HUES6 (cell line): ENCODE data around the gene NUB1.
A peak's percentile ranks its signal among the peaks of the same experiment; 100 is the strongest.

ENCODE experiments used
- H3K27ac ChIP-seq: 2 replicates; pipeline ENCODE4 v1.7.0; 2013; ENCODE audit warnings: low read depth, mild to moderate bottlenecking, low read length, inconsistent platforms
- H3K27me3 ChIP-seq: 2 replicates; pipeline ENCODE4 v1.6.1; 2013; ENCODE audit warnings: low read length; ENCODE audit not compliant: control insufficient read depth, insufficient read depth
- H3K36me3 ChIP-seq: 2 replicates; pipeline ENCODE4 v1.6.1; 2013; ENCODE audit warnings: low read length; ENCODE audit not compliant: control insufficient read depth, insufficient read depth
- H3K4me1 ChIP-seq: 2 replicates; pipeline ENCODE4 v1.6.1; 2013; ENCODE audit warnings: low read length; ENCODE audit not compliant: control insufficient read depth, insufficient read depth
- H3K4me3 ChIP-seq: 2 replicates; pipeline ENCODE4 v1.5.1; 2013; ENCODE audit warnings: low read depth, low read length
- H3K9ac ChIP-seq: one replicate; pipeline ENCODE4 v1.6.1; 2013; ENCODE audit warnings: mild to moderate bottlenecking, low read length
- H3K9me3 ChIP-seq: 2 replicates; pipeline ENCODE4 v1.6.1; 2013; ENCODE audit warnings: low read depth, low read length; ENCODE audit not compliant: control insufficient read depth, insufficient read depth

Gene NUB1

GRCh38 chr7:151399906-151400305, 58.3 kb downstream of the NUB1 start:
- Histone ChIP-seq H3K27me3 (no peaks in the 10 kb centered on the region), H3K9me3 (no peaks in the 10 kb centered on the region), H3K36me3 (peaks cover 9% of the 10 kb centered on the region), H3K4me3 (no peak overlapping the region), H3K27ac (no peak overlapping the region), H3K4me1 (peaks cover 15% of the 10 kb centered on the region), H3K9ac (no peak overlapping the region)

DNA sequence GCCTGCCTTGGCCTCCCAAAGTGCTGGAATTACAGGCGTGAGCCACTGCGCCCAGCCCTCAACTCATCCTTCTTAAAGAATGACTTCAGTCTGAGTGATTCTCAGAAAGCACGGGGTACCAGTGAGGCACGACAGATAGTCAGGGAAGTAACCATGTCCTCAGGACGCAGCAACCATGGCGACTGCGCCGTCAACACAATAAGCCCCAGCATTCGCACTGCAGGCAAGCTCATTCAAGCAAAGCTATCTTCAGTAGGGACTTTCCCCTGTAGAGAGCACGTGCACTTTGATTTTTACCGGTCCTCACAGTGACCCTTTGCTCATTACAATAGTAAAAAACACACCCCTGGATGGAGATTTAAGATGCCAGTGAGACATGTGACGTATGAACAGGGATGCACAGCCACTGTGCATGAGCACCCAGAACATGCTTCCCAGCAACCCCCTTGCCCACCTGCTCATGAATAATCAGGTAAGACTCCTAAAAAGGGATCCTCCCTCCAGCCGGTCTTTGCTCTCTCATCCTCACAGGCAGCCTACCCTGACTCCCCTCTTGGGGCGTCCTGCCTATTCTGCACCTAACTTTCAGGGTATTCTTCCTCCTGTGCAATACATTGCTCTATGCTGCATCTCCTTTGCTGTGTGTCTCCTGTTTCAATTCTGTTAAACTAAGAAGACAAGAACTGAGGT, 59.2 kb downstream of the NUB1 start:
- no peaks in the 10 kb centered on the region for H3K27me3 ChIP-seq
- H3K4me3 ChIP-seq = no peak overlapping the region
- no peak overlapping the region for H3K27ac ChIP-seq

GRCh38 chr7:151402029-151402835, 60.6 kb downstream of the NUB1 start:
- Histone ChIP-seq H3K27me3 (no peaks in the 10 kb centered on the region), H3K4me1 (peaks cover 9% of the 10 kb centered on the region; the same call in 1 of the 2 replicates), H3K27ac (no peak overlapping the region), H3K9me3 (no peaks in the 10 kb centered on the region), H3K9ac (no peak overlapping the region), H3K36me3 (peaks cover 15% of the 10 kb centered on the region), H3K4me3 (no peak overlapping the region)

More for the DNA sequence above, 59.2 kb downstream of the NUB1 start:
- peaks cover 9% of the 10 kb centered on the region for H3K36me3 ChIP-seq
- peaks cover 12% of the 10 kb centered on the region; the same call in 1 of the 2 replicates for H3K4me1 ChIP-seq
- no peak overlapping the region for H3K9ac ChIP-seq
- H3K9me3 ChIP-seq = no peaks in the 10 kb centered on the region

DNA sequence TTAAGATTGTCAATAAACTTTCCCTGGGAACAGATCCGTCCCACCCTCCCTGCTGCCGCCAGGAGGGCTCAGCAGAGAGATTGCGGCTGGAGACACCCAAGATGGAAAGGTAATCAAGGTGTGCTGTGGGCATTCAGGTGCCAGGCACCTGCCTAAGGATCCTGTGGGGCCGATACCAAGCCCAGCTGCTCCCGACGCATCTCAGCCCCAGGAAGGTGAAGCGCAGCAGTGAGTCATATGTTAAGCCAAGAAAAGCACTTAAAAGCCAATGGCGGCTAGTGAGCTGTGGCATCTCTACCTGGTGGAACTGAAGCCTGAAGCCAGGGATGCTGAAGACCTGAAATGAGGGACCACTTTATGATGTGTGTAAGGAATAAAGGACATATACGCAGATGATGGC, 62.2 kb downstream of the NUB1 start:
- Histone ChIP-seq H3K9ac (no peak overlapping the region), H3K36me3 (peaks cover 6% of the 10 kb centered on the region; the same call in 1 of the 2 replicates), H3K9me3 (no peaks in the 10 kb centered on the region), H3K27me3 (peaks cover 4% of the 10 kb centered on the region; the same call in 1 of the 2 replicates), H3K4me1 (peaks cover 13% of the 10 kb centered on the region), H3K4me3 (no peak overlapping the region), H3K27ac (no peak overlapping the region)

- Histone ChIP-seq H3K4me3 (no peak overlapping the region), H3K4me1 (peaks cover 14% of the 10 kb centered on the region), H3K27ac (no peak overlapping the region), H3K27me3 (peaks cover 4% of the 10 kb centered on the region; the same call in 1 of the 2 replicates), H3K36me3 (peaks cover 6% of the 10 kb centered on the region; the same call in 1 of the 2 replicates), H3K9ac (no peak overlapping the region), H3K9me3 (no peaks in the 10 kb centered on the region)
Measured at GRCh38 chr7:151404216-151405011, 62.8 kb downstream of the NUB1 start.

- Histone ChIP-seq H3K9ac (no peak overlapping the region), H3K36me3 (peaks cover 6% of the 10 kb centered on the region; the same call in 1 of the 2 replicates), H3K4me3 (no peak overlapping the region), H3K9me3 (no peaks in the 10 kb centered on the region), H3K27ac (no peak overlapping the region), H3K4me1 (peaks cover 14% of the 10 kb centered on the region), H3K27me3 (peaks cover 4% of the 10 kb centered on the region; the same call in 1 of the 2 replicates)
Measured at GRCh38 chr7:151405056-151405455, 63.4 kb downstream of the NUB1 start.

GRCh38 chr7:151405588-151405987, 64.0 kb downstream of the NUB1 start:
- Histone ChIP-seq H3K27ac (no peak overlapping the region), H3K27me3 (peaks cover 4% of the 10 kb centered on the region; the same call in 1 of the 2 replicates), H3K9ac (no peak overlapping the region), H3K4me1 (peaks cover 14% of the 10 kb centered on the region), H3K9me3 (no peaks in the 10 kb centered on the region), H3K4me3 (no peak overlapping the region), H3K36me3 (peaks cover 6% of the 10 kb centered on the region; the same call in 1 of the 2 replicates)

DNA sequence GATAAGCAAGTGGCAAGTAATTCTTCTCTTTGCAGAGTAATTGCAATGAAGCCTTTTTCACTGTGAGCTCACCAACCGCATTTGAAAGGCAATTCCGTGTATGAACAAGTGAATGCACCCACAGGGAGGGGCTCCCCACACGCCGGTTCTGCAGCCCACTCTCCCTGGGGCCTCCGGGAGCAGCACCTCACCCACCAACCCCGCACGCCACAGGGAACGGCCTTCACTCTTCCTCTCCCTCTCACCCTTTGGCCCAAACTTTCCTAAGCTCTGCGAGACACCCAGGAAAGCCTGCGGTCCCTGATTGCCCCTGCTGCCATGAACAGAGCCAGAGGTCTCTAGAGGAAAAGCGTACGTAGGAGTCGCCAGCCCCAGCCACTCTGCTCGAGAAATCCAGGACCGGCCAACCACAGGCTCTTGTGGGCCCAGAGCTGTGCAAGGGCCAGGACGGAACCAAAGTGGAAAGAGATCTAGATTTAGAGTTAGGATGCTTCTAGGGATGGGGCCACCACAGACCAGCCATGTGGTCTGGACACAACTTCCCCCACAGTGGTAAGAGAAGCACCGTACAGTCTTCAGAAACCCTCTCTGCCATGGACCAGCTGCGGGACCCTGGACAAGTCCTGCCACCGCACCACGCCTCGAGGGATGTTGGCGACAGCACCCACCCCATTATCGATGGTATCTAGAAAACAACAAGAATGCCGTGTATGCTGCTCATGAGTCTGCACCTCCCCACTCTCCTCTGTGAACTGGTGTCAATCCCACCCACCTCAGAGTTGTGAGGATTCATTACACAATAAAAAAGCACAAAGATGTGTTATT, 64.7 kb downstream of the NUB1 start:
- Histone ChIP-seq H3K27me3 (peaks cover 10% of the 10 kb centered on the region), H3K36me3 (peaks cover 6% of the 10 kb centered on the region; the same call in 1 of the 2 replicates), H3K4me1 (peaks cover 21% of the 10 kb centered on the region), H3K9me3 (no peaks in the 10 kb centered on the region), H3K9ac (no peak overlapping the region), H3K27ac (no peak overlapping the region), H3K4me3 (no peak overlapping the region)

- H3K27me3 ChIP-seq = peaks cover 18% of the 10 kb centered on the region
- H3K4me1 ChIP-seq = peaks cover 28% of the 10 kb centered on the region
- H3K9me3 ChIP-seq = no peaks in the 10 kb centered on the region
- no peak overlapping the region for H3K9ac ChIP-seq
- no peak overlapping the region for H3K27ac ChIP-seq
- peaks cover 6% of the 10 kb centered on the region; the same call in 1 of the 2 replicates for H3K36me3 ChIP-seq
- H3K4me3 ChIP-seq = no peak overlapping the region
Measured at GRCh38 chr7:151406886-151407583, 65.4 kb downstream of the NUB1 start.

GRCh38 chr7:151408498-151408838, 66.9 kb downstream of the NUB1 start:
- peak overlapping the region; percentile 10 for H3K9ac ChIP-seq
- no peaks in the 10 kb centered on the region for H3K9me3 ChIP-seq
- peaks cover 31% of the 10 kb centered on the region for H3K27me3 ChIP-seq
- peak overlapping the region; percentile 70 for H3K4me3 ChIP-seq
- H3K4me1 ChIP-seq = peaks cover 28% of the 10 kb centered on the region
- H3K36me3 ChIP-seq = peaks cover 6% of the 10 kb centered on the region; the same call in 1 of the 2 replicates
- H3K27ac ChIP-seq = no peak overlapping the region
